ENCODE data around the gene DNM2. TPM values are rescaled to one million over a fixed set of nuclear protein-coding genes. Genes with fewer than 3 reads are reported as not detected.

Gene DNM2
- total and polyA plus RNA-seq, 9 of the 15 experiments (the other 6 are each of a cell fraction or from before 2014, with no cell fraction given): 2.2 to 161 (median 72.6) TPM

DNA sequence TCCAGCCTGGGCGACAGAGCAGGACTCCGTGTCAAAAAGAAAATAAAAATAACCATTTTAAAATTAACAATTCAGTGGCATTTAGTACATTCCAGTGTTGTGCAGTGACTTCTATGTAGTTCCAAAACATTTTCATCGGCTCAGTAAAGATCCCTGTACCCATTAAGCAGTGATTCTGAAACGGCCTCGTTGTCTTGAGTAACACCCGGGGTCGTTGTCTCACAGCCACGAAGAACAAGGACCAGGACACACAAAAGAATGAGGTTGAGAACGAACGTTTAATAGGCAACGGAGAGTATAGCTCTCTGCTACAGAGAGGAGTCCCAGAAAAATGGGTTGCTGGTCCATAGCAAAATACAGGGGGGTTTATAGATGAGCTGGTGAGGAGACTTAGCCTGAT is 120.5 kb downstream of the DNM2 start (continued):
- TF ChIP-seq FOXK1 (CRISPR knock-in tag; IDR thresholded peaks at IDR 0.05; ENCODE audit: borderline replicate concordance) (no peak), SPI1 (IDR thresholded peaks at IDR 0.05; ENCODE audit: borderline replicate concordance, low read depth, low read length) (no peak), ZKSCAN8 (CRISPR knock-in tag; IDR thresholded peaks at IDR 0.05) (no peak), PHB (CRISPR knock-in tag; IDR thresholded peaks at IDR 0.05) (no peak), KLF6 (CRISPR knock-in tag; IDR thresholded peaks at IDR 0.05; ENCODE audit: borderline replicate concordance) (no peak), ZNF507 (tag; conservative IDR thresholded peaks at IDR 0.05) (no peak), ZFPM2 (CRISPR knock-in tag; IDR thresholded peaks at IDR 0.05) (no peak), NFXL1 (CRISPR knock-in tag; IDR thresholded peaks at IDR 0.05) (no peak), ZNF324 (CRISPR knock-in tag; IDR thresholded peaks at IDR 0.05) (no peak), ZKSCAN3 (CRISPR knock-in tag; IDR thresholded peaks at IDR 0.05) (no peak), ZNF174 (CRISPR knock-in tag; IDR thresholded peaks at IDR 0.05) (no peak), POLR2A (conservative IDR thresholded peaks at IDR 0.05) (peak; percentile 59; the same call in 1 of the 2 replicates), SMAD1 (IDR thresholded peaks at IDR 0.05; ENCODE audit: low read depth, low read length, partially characterized antibody) (no peak), ZNF3 (CRISPR knock-in tag; IDR thresholded peaks at IDR 0.05) (no peak), GABPB1 (CRISPR knock-in tag; IDR thresholded peaks at IDR 0.05) (no peak), MAZ (CRISPR knock-in tag; conservative IDR thresholded peaks at IDR 0.05 in 1 of 2, IDR thresholded peaks at IDR 0.05 in 1 of 2) (no peak), CBX3 (IDR thresholded peaks at IDR 0.05; ENCODE audit: borderline replicate concordance in 1 of 2, low read length in 2 of 2) (peak in 1 of 2 experiments; percentile 57; a peak in 1 of 3 replicates)
- TF ChIP-seq, protein P1, sequence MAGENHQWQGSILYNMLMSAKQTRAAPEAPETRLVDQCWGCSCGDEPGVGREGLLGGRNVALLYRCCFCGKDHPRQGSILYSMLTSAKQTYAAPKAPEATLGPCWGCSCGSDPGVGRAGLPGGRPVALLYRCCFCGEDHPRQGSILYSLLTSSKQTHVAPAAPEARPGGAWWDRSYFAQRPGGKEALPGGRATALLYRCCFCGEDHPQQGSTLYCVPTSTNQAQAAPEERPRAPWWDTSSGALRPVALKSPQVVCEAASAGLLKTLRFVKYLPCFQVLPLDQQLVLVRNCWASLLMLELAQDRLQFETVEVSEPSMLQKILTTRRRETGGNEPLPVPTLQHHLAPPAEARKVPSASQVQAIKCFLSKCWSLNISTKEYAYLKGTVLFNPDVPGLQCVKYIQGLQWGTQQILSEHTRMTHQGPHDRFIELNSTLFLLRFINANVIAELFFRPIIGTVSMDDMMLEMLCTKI (IDR thresholded peaks at IDR 0.05; ENCODE audit: partially characterized antibody): no peak
- TF ChIP-seq, protein P2, sequence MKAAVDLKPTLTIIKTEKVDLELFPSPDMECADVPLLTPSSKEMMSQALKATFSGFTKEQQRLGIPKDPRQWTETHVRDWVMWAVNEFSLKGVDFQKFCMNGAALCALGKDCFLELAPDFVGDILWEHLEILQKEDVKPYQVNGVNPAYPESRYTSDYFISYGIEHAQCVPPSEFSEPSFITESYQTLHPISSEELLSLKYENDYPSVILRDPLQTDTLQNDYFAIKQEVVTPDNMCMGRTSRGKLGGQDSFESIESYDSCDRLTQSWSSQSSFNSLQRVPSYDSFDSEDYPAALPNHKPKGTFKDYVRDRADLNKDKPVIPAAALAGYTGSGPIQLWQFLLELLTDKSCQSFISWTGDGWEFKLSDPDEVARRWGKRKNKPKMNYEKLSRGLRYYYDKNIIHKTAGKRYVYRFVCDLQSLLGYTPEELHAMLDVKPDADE (conservative IDR thresholded peaks at IDR 0.05; ENCODE audit: control insufficient read depth, low read depth, low read length): no peak
- TF ChIP-seq, protein P3, sequence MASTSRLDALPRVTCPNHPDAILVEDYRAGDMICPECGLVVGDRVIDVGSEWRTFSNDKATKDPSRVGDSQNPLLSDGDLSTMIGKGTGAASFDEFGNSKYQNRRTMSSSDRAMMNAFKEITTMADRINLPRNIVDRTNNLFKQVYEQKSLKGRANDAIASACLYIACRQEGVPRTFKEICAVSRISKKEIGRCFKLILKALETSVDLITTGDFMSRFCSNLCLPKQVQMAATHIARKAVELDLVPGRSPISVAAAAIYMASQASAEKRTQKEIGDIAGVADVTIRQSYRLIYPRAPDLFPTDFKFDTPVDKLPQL (IDR thresholded peaks at IDR 0.05; ENCODE audit: extremely low read depth, insufficient read length): peak; percentile 80
- TF ChIP-seq, protein P4, sequence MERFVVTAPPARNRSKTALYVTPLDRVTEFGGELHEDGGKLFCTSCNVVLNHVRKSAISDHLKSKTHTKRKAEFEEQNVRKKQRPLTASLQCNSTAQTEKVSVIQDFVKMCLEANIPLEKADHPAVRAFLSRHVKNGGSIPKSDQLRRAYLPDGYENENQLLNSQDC (CRISPR knock-in tag; IDR thresholded peaks at IDR 0.05): no peak
- TF ChIP-seq, protein P5, sequence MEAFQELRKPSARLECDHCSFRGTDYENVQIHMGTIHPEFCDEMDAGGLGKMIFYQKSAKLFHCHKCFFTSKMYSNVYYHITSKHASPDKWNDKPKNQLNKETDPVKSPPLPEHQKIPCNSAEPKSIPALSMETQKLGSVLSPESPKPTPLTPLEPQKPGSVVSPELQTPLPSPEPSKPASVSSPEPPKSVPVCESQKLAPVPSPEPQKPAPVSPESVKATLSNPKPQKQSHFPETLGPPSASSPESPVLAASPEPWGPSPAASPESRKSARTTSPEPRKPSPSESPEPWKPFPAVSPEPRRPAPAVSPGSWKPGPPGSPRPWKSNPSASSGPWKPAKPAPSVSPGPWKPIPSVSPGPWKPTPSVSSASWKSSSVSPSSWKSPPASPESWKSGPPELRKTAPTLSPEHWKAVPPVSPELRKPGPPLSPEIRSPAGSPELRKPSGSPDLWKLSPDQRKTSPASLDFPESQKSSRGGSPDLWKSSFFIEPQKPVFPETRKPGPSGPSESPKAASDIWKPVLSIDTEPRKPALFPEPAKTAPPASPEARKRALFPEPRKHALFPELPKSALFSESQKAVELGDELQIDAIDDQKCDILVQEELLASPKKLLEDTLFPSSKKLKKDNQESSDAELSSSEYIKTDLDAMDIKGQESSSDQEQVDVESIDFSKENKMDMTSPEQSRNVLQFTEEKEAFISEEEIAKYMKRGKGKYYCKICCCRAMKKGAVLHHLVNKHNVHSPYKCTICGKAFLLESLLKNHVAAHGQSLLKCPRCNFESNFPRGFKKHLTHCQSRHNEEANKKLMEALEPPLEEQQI (IDR thresholded peaks at IDR 0.05): no peak
- TF ChIP-seq, protein P6, sequence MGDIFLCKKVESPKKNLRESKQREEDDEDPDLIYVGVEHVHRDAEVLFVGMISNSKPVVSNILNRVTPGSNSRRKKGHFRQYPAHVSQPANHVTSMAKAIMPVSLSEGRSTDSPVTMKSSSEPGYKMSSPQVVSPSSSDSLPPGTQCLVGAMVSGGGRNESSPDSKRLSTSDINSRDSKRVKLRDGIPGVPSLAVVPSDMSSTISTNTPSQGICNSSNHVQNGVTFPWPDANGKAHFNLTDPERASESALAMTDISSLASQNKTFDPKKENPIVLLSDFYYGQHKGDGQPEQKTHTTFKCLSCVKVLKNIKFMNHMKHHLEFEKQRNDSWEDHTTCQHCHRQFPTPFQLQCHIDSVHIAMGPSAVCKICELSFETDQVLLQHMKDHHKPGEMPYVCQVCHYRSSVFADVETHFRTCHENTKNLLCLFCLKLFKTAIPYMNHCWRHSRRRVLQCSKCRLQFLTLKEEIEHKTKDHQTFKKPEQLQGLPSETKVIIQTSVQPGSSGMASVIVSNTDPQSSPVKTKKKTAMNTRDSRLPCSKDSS (IDR thresholded peaks at IDR 0.05; ENCODE audit: low read depth, partially characterized antibody): no peak
